PC-9 (cell line): ENCODE results near the gene PLAGL2. TPM values are rescaled to one million over a fixed set of nuclear protein-coding genes. Genes with fewer than 3 reads are reported as not detected.

Experiments used
- BruUV-seq: library from RNA; stranded (reverse); fragments of 400-500 nt; replicated peaks from 2 replicates; lab custom pipeline; 2021; lab: Mats Ljungman, UMichigan
- CTCF ChIA-PET: fragments of 300-600 bp; sonication (Branson Sonifier 250); formaldehyde crosslinking; loops from one replicate; lab custom pipeline; 2022; ENCODE audit warnings: antibody characterized with exemption; lab: Charles Lee
- POLR2A ChIA-PET: fragments of 300-600 bp; sonication (Branson Sonifier 250); formaldehyde crosslinking; loops from one replicate; lab custom pipeline; 2022; ENCODE audit warnings: antibody characterized with exemption; ENCODE audit not compliant: unreplicated experiment; lab: Charles Lee
- DNase-seq, 2 experiments: peaks; one replicate each; pipeline versions ENCODE4 v3.0.0 to v3.0.0-alpha.2; 2015 to 2022; ENCODE audit warnings: mixed read lengths in 1 of 2
- H2AFZ ChIP-seq: fragments of 200-600 bp; sonication (generic); 2 replicates; pipeline ENCODE4 v1.8.1; 2017; ENCODE audit warnings: antibody characterized with exemption
- H3F3A ChIP-seq: fragments of 200-600 bp; sonication (generic); 2 replicates; pipeline ENCODE4 v1.8.1; 2017; ENCODE audit warnings: antibody characterized with exemption, mild to moderate bottlenecking, low read depth; ENCODE audit not compliant: insufficient read depth
- H3K27ac ChIP-seq: fragments of 200-600 bp; sonication (generic); 2 replicates; pipeline ENCODE4 v1.6.1; 2016; ENCODE audit warnings: mixed run types
- H3K27me3 ChIP-seq: fragments of 200-600 bp; sonication (generic); 2 replicates; pipeline ENCODE4 v1.6.1; 2016; ENCODE audit warnings: low read depth, mixed run types; ENCODE audit not compliant: insufficient read depth
- H3K36me3 ChIP-seq: fragments of 200-600 bp; sonication (generic); 2 replicates; pipeline ENCODE4 v1.6.1; 2016; ENCODE audit warnings: low read depth, mixed run types
- H3K4me1 ChIP-seq: fragments of 200-600 bp; sonication (generic); replicated peaks from 2 replicates; pipeline ENCODE4 v1.6.1; 2016; ENCODE audit warnings: mixed run types; ENCODE audit not compliant: insufficient read depth
- H3K4me2 ChIP-seq: fragments of 200-600 bp; sonication (generic); 2 replicates; pipeline ENCODE4 v1.6.1; 2017; ENCODE audit warnings: mixed run types
- H3K4me3 ChIP-seq: fragments of 200-600 bp; sonication (generic); 2 replicates; pipeline ENCODE4 v1.6.1; 2016; ENCODE audit warnings: mixed run types
- H3K79me2 ChIP-seq: fragments of 200-600 bp; sonication (generic); 2 replicates; pipeline ENCODE4 v1.6.1; 2017; ENCODE audit warnings: low read depth, mixed run types
- H3K9me2 ChIP-seq: fragments of 200-600 bp; sonication (generic); 2 replicates; pipeline ENCODE4 v1.8.1; 2017; ENCODE audit warnings: mild to moderate bottlenecking; ENCODE audit not compliant: insufficient read depth
- H3K9me3 ChIP-seq: fragments of 200-600 bp; sonication (generic); 2 replicates; pipeline ENCODE4 v1.8.1; 2016; ENCODE audit warnings: low read depth; ENCODE audit not compliant: insufficient read depth
- H4K20me1 ChIP-seq: fragments of 200-600 bp; sonication (generic); 2 replicates; pipeline ENCODE4 v1.8.1; 2017; ENCODE audit not compliant: insufficient read depth
- CTCF ChIP-seq: fragments of 200-600 bp; sonication (generic); conservative IDR thresholded peaks from 2 replicates; pipeline ENCODE4 v1.6.1; 2017; ENCODE audit warnings: mixed run types, antibody characterized with exemption, mild to moderate bottlenecking, moderate library complexity
- EZH2 ChIP-seq: fragments of 200-600 bp; sonication (generic); IDR thresholded peaks from 2 replicates; pipeline ENCODE4 v1.8.0; 2017; ENCODE audit warnings: antibody characterized with exemption, low read depth
- intact Hi-C: fragments of 100-400 bp; cut with micrococcal nuclease; formaldehyde crosslinking; loops from one replicate; pipeline ENCODE4 v1.10.0; 2022; ENCODE audit not compliant: unreplicated experiment
- total RNA-seq: library from RNA; stranded (reverse); gene quantifications from 2 replicates; pipeline ENCODE4 v1.2.3, GENCODE V29; 2021

Gene PLAGL2
- total RNA-seq, 1 experiment from 2014 or later: 23.8 TPM

GRCh38 chr20:32213870-32214269 is 6.3 kb upstream of the PLAGL2 start:
- H3K9me3 ChIP-seq: no peaks in the 10 kb centered on the region
- H4K20me1 ChIP-seq: no peaks in the 10 kb centered on the region; the same call in 1 of the 2 replicates
- ChIA-PET CTCF (interaction anchor here (0.7 kb wide), 1 partner anchor 45 kb away, joined by 3 read pairs; no protein-coding TSS in a partner anchor), POLR2A (interaction anchor here (0.7 kb wide), 1 partner anchor 14 kb away, joined by 18 read pairs; no protein-coding TSS in a partner anchor)
- BruUV-seq: no TSS peak
- H2AFZ ChIP-seq: no peak overlapping the region
- H3K4me1 ChIP-seq: peaks cover 5% of the 10 kb centered on the region; the same call in 1 of the 2 replicates
- H3K9me2 ChIP-seq: no peaks in the 10 kb centered on the region
- TF ChIP-seq CTCF (no peak), EZH2 (no peak)
- H3K79me2 ChIP-seq: peaks cover 14% of the 10 kb centered on the region
- peaks cover 6% of the 10 kb centered on the region; the same call in 1 of the 2 replicates for H3F3A ChIP-seq
- no peak overlapping the region for H3K4me3 ChIP-seq
- intact Hi-C loops: no loop called here
- H3K27me3 ChIP-seq: no peaks in the 10 kb centered on the region
- no peak overlapping the region for H3K4me2 ChIP-seq
- peaks cover 16% of the 10 kb centered on the region for H3K36me3 ChIP-seq
- H3K27ac ChIP-seq: no peak overlapping the region
- DNase-seq: no peak

GRCh38 chr20:32209850-32210605 is 2.5 kb upstream of the PLAGL2 start:
- ChIA-PET POLR2A (interaction anchor here (0.6 kb wide), 1 partner anchor 8 kb away, joined by 4 read pairs; no protein-coding TSS in a partner anchor), CTCF (no interaction called here)
- Histone ChIP-seq H3K9me3 (no peaks in the 10 kb centered on the region), H2AFZ (no peak overlapping the region), H3K4me2 (no peak overlapping the region), H4K20me1 (peaks cover 1% of the 10 kb centered on the region), H3K4me1 (peaks cover 28% of the 10 kb centered on the region), H3F3A (peaks cover 10% of the 10 kb centered on the region; the same call in 1 of the 2 replicates), H3K27me3 (no peaks in the 10 kb centered on the region), H3K27ac (no peak overlapping the region), H3K9me2 (no peaks in the 10 kb centered on the region), H3K36me3 (0 out of 2 replicates have a peak, but pooled peaks cover 11% of the 10 kb centered on the region), H3K4me3 (no peak overlapping the region), H3K79me2 (peaks cover 49% of the 10 kb centered on the region)
- intact Hi-C loops: loop anchor here (5.0 kb wide), 2 partner anchors 67 to 122 kb away; partner anchors contain the start of gene KIF3B
- TF ChIP-seq CTCF: no peak
- no peak for TF ChIP-seq EZH2
- BruUV-seq: no TSS peak
- no peak for DNase-seq

- POLR2A ChIA-PET: no interaction called here
- H3F3A ChIP-seq: peaks cover 15% of the 10 kb centered on the region; the same call in 1 of the 2 replicates
- H3K4me1 ChIP-seq: peaks cover 41% of the 10 kb centered on the region
- TF ChIP-seq CTCF: no peak
- no peak for TF ChIP-seq EZH2
- peaks cover 15% of the 10 kb centered on the region for H4K20me1 ChIP-seq
- peak overlapping the region; percentile 95 for H3K4me3 ChIP-seq
- no peaks in the 10 kb centered on the region for H3K27me3 ChIP-seq
- DNase-seq: no peak
- peaks cover 63% of the 10 kb centered on the region for H3K79me2 ChIP-seq
- no peak overlapping the region for H3K27ac ChIP-seq
- BruUV-seq: no TSS peak
- no peaks in the 10 kb centered on the region for H3K9me3 ChIP-seq
- H3K9me2 ChIP-seq: no peaks in the 10 kb centered on the region
- peaks cover 11% of the 10 kb centered on the region; the same call in 1 of the 2 replicates for H3K36me3 ChIP-seq
- intact Hi-C loops: loop anchor here (5.0 kb wide), 2 partner anchors 69 to 124 kb away; partner anchors contain the start of gene KIF3B
- H3K4me2 ChIP-seq: peak overlapping the region; percentile 89
- CTCF ChIA-PET: interaction anchor here (0.7 kb wide), 1 partner anchor 68 kb away, joined by 10 read pairs; no protein-coding TSS in a partner anchor
- H2AFZ ChIP-seq: peak overlapping the region; percentile 100
Observed at GRCh38 chr20:32208499-32209154, 1.1 kb upstream of the PLAGL2 start.
